Lower lobe of right lung (tissue), 2 donors: ENCODE data around the gene BLTP2. TPM values are rescaled to one million over a fixed set of nuclear protein-coding genes. Genes with fewer than 3 reads are reported as not detected.
"Not testable (repeated sequence)": the region's sequence is repeated elsewhere in the genome, so short reads cannot be mapped to it uniquely, and the experiment has no call there.

Experiments used
- ATAC-seq, 2 donors: fragments of 200-7000 bp; cut with Tn5 transposase; one replicate each; pipeline ENCODE4 v1.9.1; 2020 to 2022; ENCODE audit warnings: mild to moderate bottlenecking in 2 of 2, moderate library complexity in 2 of 2
- DNase-seq: peaks from one replicate; pipeline ENCODE4 v3.0.0-alpha.2; 2020
- H3K27ac ChIP-seq: fragments of 200-600 bp; one replicate; pipeline ENCODE4 v1.8.0; 2022
- H3K27me3 ChIP-seq: fragments of 200-600 bp; one replicate; pipeline ENCODE4 v1.8.0; 2022; ENCODE audit warnings: low read depth
- H3K36me3 ChIP-seq: fragments of 200-600 bp; one replicate; pipeline ENCODE4 v1.8.0; 2022; ENCODE audit warnings: mild to moderate bottlenecking
- H3K4me1 ChIP-seq: fragments of 200-600 bp; one replicate; pipeline ENCODE4 v1.8.0; 2022
- H3K4me3 ChIP-seq: fragments of 200-600 bp; one replicate; pipeline ENCODE4 v1.8.0; 2022; ENCODE audit warnings: mild to moderate bottlenecking
- H3K9me3 ChIP-seq: fragments of 200-600 bp; one replicate; pipeline ENCODE4 v1.8.0; 2022
- intact Hi-C: fragments of 100-400 bp; cut with DNase I; formaldehyde crosslinking; loops from one replicate; pipeline ENCODE4 v1.11.0; 2022
- total RNA-seq: library from RNA; stranded (reverse); fragmentation: NEBNext Ultra II Directional; extraction: Animal tissue kit (Norgen Biotek cat#: 25700); gene quantifications from one replicate; pipeline ENCODE4 v1.2.1, GENCODE V29; 2021
- TF ChIP-seq, protein P1 (sequence below): fragments of 200-600 bp; IDR thresholded peaks from one replicate; pipeline ENCODE4 v1.8.0; 2022; ENCODE audit warnings: antibody characterized with exemption, mild to moderate bottlenecking
- donor health status: DM: no; HTN: yes; CAD: no; lungs with severe emphysema.

Gene BLTP2
- total RNA-seq, 1 donor from 2014 or later = 138 TPM

DNA sequence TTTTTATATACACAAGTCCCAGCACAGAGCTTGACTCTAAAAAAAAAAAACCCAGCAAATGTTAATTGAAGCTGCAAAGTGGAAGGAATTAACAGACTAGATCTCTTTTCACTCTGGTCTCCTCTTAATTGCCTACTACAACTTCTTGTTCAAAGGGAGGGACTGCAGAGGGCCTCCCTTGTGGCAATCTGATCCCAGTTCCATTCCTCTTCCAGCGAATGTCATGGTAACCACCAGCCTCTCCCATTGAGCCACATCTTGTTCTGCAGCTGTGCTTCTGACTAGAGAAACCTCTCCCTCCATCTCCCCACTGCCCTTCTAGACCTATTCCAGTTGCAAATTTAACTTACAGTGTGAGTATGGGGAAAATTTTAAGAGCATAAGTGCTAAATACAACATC, 22.9 kb upstream of the BLTP2 start:
- no peak for ATAC-seq
- no peak overlapping the region for H3K27ac ChIP-seq
- no peak overlapping the region for H3K4me3 ChIP-seq
- TF ChIP-seq, protein P1, sequence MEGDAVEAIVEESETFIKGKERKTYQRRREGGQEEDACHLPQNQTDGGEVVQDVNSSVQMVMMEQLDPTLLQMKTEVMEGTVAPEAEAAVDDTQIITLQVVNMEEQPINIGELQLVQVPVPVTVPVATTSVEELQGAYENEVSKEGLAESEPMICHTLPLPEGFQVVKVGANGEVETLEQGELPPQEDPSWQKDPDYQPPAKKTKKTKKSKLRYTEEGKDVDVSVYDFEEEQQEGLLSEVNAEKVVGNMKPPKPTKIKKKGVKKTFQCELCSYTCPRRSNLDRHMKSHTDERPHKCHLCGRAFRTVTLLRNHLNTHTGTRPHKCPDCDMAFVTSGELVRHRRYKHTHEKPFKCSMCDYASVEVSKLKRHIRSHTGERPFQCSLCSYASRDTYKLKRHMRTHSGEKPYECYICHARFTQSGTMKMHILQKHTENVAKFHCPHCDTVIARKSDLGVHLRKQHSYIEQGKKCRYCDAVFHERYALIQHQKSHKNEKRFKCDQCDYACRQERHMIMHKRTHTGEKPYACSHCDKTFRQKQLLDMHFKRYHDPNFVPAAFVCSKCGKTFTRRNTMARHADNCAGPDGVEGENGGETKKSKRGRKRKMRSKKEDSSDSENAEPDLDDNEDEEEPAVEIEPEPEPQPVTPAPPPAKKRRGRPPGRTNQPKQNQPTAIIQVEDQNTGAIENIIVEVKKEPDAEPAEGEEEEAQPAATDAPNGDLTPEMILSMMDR = no peak
- peaks cover 68% of the 10 kb centered on the region for H3K36me3 ChIP-seq
- no peaks in the 10 kb centered on the region for H3K9me3 ChIP-seq
- peaks cover 21% of the 10 kb centered on the region for H3K4me1 ChIP-seq
- intact Hi-C loops = no loop called here
- H3K27me3 ChIP-seq = no peaks in the 10 kb centered on the region
- no peak for DNase-seq

DNA sequence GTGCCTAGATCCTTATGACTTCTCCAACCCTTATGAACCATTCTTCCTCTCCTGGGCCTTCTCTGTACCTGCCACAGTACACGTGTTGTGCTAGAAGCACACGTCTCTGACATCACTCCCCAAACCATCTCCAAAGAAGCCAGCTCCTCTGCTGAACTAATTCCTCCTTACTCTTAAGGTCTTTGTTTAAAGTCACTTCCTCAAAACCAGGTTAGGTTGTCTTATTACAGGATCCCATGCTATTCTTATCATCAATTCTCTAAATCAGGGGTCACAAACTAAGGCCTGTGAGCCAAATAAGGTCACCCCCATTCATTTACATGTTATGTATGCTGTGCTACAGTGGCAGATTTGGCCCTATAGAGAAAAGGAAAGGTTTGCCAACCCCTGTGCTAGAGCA, 21.0 kb upstream of the BLTP2 start:
- intact Hi-C loops = no loop called here
- TF ChIP-seq, protein P1 = no peak
- ATAC-seq (no peak), DNase-seq (no peak)
- Histone ChIP-seq H3K4me1 (peaks cover 29% of the 10 kb centered on the region), H3K27ac (no peak overlapping the region), H3K4me3 (no peak overlapping the region), H3K36me3 (peaks cover 50% of the 10 kb centered on the region), H3K27me3 (no peaks in the 10 kb centered on the region), H3K9me3 (no peaks in the 10 kb centered on the region)

DNA sequence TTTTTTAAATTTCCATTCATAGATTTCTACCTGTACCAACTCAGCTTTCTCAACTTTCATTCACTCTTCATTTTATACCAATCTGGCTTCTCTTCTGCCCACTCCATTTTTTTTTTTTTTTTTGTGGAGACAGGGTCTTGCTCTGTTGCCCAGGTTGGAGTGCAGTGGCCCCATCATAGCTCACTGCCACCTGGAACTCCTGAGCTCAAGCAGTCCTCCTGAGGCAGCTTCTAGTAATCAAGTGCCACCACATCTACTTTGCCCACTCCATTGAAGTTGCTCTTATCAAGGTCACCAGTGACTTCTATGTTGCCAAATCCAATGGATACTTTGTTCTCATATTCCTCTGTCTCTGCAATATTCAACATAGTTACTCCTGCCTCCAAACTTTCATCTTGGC, 18.8 kb upstream of the BLTP2 start:
- TF ChIP-seq, protein P1 = no peak
- ATAC-seq (no peak), DNase-seq (no peak)
- H3K4me3 ChIP-seq = no peak overlapping the region
- peaks cover 40% of the 10 kb centered on the region for H3K4me1 ChIP-seq
- no peaks in the 10 kb centered on the region for H3K9me3 ChIP-seq
- peaks cover 31% of the 10 kb centered on the region for H3K36me3 ChIP-seq
- intact Hi-C loops = no loop called here
- H3K27ac ChIP-seq = no peak overlapping the region
- H3K27me3 ChIP-seq = no peaks in the 10 kb centered on the region

DNA sequence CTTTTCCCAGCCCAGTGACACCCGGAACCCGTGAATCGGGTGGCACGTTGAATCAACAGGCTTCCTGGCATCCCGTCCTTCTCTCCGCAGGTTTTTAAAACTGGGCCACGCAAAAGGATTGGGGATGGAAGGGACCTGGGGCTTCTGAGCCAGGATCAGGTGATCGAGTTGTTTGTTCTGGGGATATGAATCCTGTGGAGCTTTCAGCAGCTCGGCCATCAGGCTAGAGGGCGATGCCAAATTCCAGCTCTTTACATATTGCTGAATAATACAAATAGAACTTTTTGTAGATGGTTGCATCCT, 17.5 kb upstream of the BLTP2 start:
- peak in 1 of 2 donors; percentile 10 for ATAC-seq
- intact Hi-C loops = no loop called here

DNA sequence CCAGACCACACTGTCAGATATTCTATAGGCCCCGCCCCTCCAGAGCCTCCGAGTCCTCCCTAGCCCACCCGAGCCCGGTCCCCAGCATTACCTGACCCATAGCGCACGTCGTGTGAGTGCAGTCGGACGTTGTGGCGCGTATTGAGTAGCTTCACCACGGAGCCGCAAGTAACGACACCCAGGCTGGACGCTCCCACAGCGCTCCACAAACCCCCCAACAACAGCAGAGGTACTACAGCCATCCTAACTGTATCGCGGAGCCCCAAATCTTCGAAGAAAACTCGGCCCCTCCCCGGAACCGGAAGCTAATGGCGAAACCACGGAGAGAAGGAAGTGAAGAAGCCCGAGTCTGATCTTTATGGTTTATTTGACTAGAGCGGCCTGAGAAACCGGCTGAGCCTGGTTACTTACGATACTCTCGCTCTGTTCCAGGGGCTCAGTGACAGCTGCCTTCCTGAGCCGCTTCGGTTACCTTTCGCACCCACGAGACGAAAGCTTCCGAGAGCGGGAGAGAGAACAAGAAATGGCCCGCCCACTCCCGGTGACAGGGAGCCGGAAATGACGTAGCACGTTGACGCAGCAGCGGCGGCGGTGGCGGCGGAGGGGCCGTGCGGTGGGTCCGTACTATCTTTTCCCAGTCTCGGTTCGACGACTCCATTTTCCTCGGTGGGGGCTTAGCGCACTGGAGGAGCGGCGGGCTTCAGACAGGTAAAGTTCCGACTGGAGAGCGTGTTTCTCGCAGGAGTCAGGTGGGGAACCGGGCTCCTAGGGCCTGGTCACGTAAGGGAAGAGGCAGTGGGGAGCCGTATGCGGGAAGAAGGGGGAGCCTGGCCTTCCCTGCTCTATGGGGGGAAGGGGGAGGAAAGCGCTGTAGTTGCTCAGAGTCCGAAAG, 16.9 kb upstream of the BLTP2 start, which contains the start of the genes SDF2 and SUPT6H:
Gene SDF2, minus strand, starts transcription at position 272 of the 892 bp plus-strand sequence. Its CDS starts 30 bp downstream, at position 242.
Gene SUPT6H, plus strand, starts transcription at position 571 of the 892 bp plus-strand sequence. CDS start 11,197 bp downstream, outside the sequence.
- Histone ChIP-seq H3K27ac (peak within 1 kb of the TSS; percentile 97), H3K4me1 (peaks cover 40% of the 10 kb centered on the region), H3K4me3 (peak within 1 kb of the TSS; percentile 83), H3K9me3 (no peaks in the 10 kb centered on the region), H3K36me3 (peaks cover 30% of the 10 kb centered on the region), H3K27me3 (no peaks in the 10 kb centered on the region)
- TF ChIP-seq, protein P1 = no peak
- intact Hi-C loops = no loop called here
- peak; percentile 93 for DNase-seq
- peak; percentile 96 to 98 for ATAC-seq

More for the DNA sequence above, 17.5 kb upstream of the BLTP2 start:
- Histone ChIP-seq H3K4me3 (peak overlapping the region; percentile 83), H3K4me1 (peaks cover 40% of the 10 kb centered on the region), H3K27ac (peak overlapping the region; percentile 97), H3K9me3 (no peaks in the 10 kb centered on the region), H3K27me3 (no peaks in the 10 kb centered on the region), H3K36me3 (peaks cover 25% of the 10 kb centered on the region)
- TF ChIP-seq, protein P1 = no peak
- no peak for DNase-seq

DNA sequence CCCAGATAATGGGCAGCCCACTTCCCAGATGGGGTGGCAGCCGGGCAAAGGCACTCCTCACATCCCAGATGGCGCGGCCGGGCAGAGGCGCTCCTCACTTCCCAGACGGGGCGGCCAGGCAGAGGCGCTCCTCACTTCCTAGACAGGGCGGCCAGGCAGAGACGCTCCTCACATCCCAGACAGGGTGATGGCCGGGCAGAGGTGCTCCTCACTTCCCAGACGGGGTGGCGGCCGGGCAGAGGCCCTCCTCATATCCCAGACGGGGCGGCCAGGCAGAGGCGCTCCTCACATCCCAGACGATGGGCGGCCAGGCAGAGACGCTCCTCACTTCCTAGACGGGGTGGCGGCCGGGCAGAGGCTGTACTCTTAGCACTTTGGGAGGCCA, 14.5 kb upstream of the BLTP2 start:
- Histone ChIP-seq H3K36me3 (peaks cover 38% of the 10 kb centered on the region), H3K4me1 (peaks cover 34% of the 10 kb centered on the region)
- H3K4me3 ChIP-seq, H3K27ac ChIP-seq, intact Hi-C loops, ATAC-seq, H3K27me3 ChIP-seq, DNase-seq, H3K9me3 ChIP-seq: not testable (repeated sequence)

DNA sequence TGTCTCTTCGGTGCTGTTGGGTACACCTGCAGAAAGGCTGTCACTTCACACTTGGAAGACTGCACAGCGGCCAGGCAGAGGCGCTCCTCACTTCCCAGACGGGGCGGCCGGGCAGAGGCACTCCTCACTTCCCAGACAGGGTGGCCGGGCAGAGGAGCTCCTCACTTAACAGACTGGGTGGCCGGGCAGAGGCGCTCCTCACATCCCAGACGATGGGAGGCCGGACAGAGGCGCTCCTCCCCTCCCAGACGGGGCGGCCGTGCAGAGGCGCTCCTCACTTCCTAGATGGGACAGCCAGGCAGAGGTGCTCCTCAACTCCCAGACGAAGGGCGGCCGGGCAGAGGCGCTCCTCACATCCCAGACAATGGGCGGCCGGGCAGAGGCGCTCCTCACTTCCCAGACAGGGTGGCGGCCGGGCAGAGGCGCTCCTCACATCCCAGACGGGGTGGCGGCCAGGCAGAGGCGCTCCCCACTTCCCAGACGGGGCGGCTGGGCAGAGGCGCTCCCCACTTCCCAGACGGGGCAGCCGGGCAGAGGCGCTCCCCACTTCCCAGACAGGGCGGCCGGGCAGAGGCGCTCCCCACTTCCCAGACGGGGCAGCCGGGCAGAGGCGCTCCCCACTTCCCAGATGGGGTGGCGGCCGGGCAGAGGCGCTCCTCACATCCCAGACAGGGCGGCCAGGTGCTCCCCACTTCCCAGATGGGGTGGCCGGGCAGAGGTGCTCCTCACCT, 14.0 kb upstream of the BLTP2 start:
- H3K27me3 ChIP-seq, ATAC-seq, H3K4me3 ChIP-seq, intact Hi-C loops, H3K27ac ChIP-seq, H3K9me3 ChIP-seq, DNase-seq: not testable (repeated sequence)
- H3K36me3 ChIP-seq = peaks cover 43% of the 10 kb centered on the region
- H3K4me1 ChIP-seq = peaks cover 29% of the 10 kb centered on the region

DNA sequence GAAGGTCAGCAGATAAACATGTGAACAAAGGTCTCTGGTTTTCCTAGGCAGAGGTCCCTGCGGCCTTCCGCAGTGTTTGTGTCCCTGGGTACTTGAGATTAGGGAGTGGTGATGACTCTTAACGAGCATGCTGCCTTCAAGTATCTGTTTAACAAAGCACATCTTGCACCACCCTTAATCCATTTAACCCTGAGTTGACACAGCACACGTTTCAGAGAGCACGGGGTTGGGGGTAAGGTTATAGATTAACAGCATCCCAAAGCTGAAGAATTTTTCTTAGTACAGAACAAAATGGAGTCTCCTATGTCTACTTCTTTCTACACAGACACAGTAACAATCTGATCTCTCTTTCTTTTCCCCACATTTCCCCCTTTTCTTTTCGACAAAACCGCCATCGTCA, 13.4 kb upstream of the BLTP2 start:
- H3K27me3 ChIP-seq, DNase-seq, intact Hi-C loops: not testable (repeated sequence)

More for the DNA sequence above, 13.4 kb upstream of the BLTP2 start:
- not testable (repeated sequence) for H3K27ac ChIP-seq, H3K9me3 ChIP-seq, H3K4me3 ChIP-seq, ATAC-seq
- peaks cover 49% of the 10 kb centered on the region for H3K36me3 ChIP-seq
- H3K4me1 ChIP-seq = peaks cover 24% of the 10 kb centered on the region
